Subcutaneous abdominal adipose tissue (tissue), 5 donors: ENCODE data around the gene TMEM161A.

Experiments
- H3K27ac ChIP-seq: one replicate; pipeline ENCODE4 v1.7.0; 2013; ENCODE audit warnings: low read depth, mild to moderate bottlenecking, inconsistent platforms, low read length, moderate library complexity
- H3K27me3 ChIP-seq, 5 donors: one replicate each; pipeline ENCODE4 v1.7.0; 2013; ENCODE audit warnings: low read length in 5 of 5, inconsistent platforms in 1 of 5; ENCODE audit not compliant: control insufficient read depth in 5 of 5, insufficient read depth in 4 of 5
- H3K36me3 ChIP-seq, 5 donors: one replicate each; pipeline ENCODE4 v1.7.0; 2013; ENCODE audit warnings: low read length in 5 of 5; ENCODE audit not compliant: control insufficient read depth in 5 of 5, insufficient read depth in 5 of 5
- H3K4me1 ChIP-seq, 5 donors: one replicate each; pipeline ENCODE4 v1.7.0; 2013; ENCODE audit warnings: low read length in 5 of 5, mild to moderate bottlenecking in 3 of 5, moderate library complexity in 1 of 5; ENCODE audit not compliant: control insufficient read depth in 5 of 5, insufficient read depth in 5 of 5
- H3K4me3 ChIP-seq, 5 donors: one replicate each; pipeline ENCODE4 v1.7.0; 2013; ENCODE audit warnings: low read length in 5 of 5, low read depth in 1 of 5
- H3K9ac ChIP-seq, 5 donors: one replicate each; pipeline ENCODE4 v1.7.0; 2013; ENCODE audit warnings: low read length in 5 of 5, mild to moderate bottlenecking in 4 of 5, moderate library complexity in 3 of 5
- H3K9me3 ChIP-seq, 5 donors: one replicate each; pipeline ENCODE4 v1.7.0; 2013; ENCODE audit warnings: low read length in 5 of 5; ENCODE audit not compliant: control insufficient read depth in 5 of 5
- donor health status: healthy.
- donor health status: healthy.
- donor health status: healthy.
- donor health status: healthy.
- donor health status: healthy.

TMEM161A gene

GRCh38 chr19:19101540-19101939 lies 36.7 kb downstream of the TMEM161A start:
- Histone ChIP-seq H3K4me3 (no peak overlapping the region), H3K36me3 (peaks cover 0 to 33% (median 25%) of the 10 kb centered on the region in 5 donors), H3K27ac (no peak overlapping the region), H3K4me1 (peaks cover 0 to 24% (median 19%) of the 10 kb centered on the region in 5 donors), H3K9ac (no peak overlapping the region), H3K9me3 (no peaks in the 10 kb centered on the region), H3K27me3 (no peaks in the 10 kb centered on the region)

- Histone ChIP-seq H3K4me1 (peaks cover 0 to 13% (median 12%) of the 10 kb centered on the region in 5 donors), H3K36me3 (peaks cover 0 to 38% (median 25%) of the 10 kb centered on the region in 5 donors), H3K9ac (no peak overlapping the region), H3K27me3 (no peaks in the 10 kb centered on the region), H3K9me3 (no peaks in the 10 kb centered on the region), H3K27ac (peak overlapping the region; percentile 16), H3K4me3 (no peak overlapping the region)
Observed at GRCh38 chr19:19098703-19099632, 39.3 kb downstream of the TMEM161A start.

GRCh38 chr19:19098084-19098702 lies 40.1 kb downstream of the TMEM161A start:
- H3K9ac ChIP-seq: no peak overlapping the region

GRCh38 chr19:19096641-19097627 lies 41.3 kb downstream of the TMEM161A start:
- H3K27ac ChIP-seq: no peak overlapping the region
- H3K9me3 ChIP-seq: no peaks in the 10 kb centered on the region
- peaks cover 0 to 39% (median 25%) of the 10 kb centered on the region in 5 donors for H3K36me3 ChIP-seq
- H3K9ac ChIP-seq: no peak overlapping the region
- H3K27me3 ChIP-seq: no peaks in the 10 kb centered on the region
- H3K4me3 ChIP-seq: no peak overlapping the region
- H3K4me1 ChIP-seq: peaks cover 0 to 13% (median 12%) of the 10 kb centered on the region in 5 donors

More at GRCh38 chr19:19098084-19098702, 40.1 kb downstream of the TMEM161A start:
- H3K4me1 ChIP-seq: peaks cover 0 to 13% (median 12%) of the 10 kb centered on the region in 5 donors
- peaks cover 0 to 38% (median 25%) of the 10 kb centered on the region in 5 donors for H3K36me3 ChIP-seq
- H3K9me3 ChIP-seq: no peaks in the 10 kb centered on the region
- H3K4me3 ChIP-seq: no peak overlapping the region
- H3K27me3 ChIP-seq: no peaks in the 10 kb centered on the region
- H3K27ac ChIP-seq: no peak overlapping the region

GRCh38 chr19:19095691-19096090 lies 42.6 kb downstream of the TMEM161A start:
- no peak overlapping the region for H3K4me3 ChIP-seq
- no peaks in the 10 kb centered on the region for H3K9me3 ChIP-seq
- H3K9ac ChIP-seq: no peak overlapping the region
- no peaks in the 10 kb centered on the region for H3K27me3 ChIP-seq
- H3K36me3 ChIP-seq: peaks cover 0 to 32% (median 16%) of the 10 kb centered on the region in 5 donors
- peaks cover 0 to 13% (median 12%) of the 10 kb centered on the region in 5 donors for H3K4me1 ChIP-seq
- no peak overlapping the region for H3K27ac ChIP-seq

GRCh38 chr19:19094513-19094912 lies 43.8 kb downstream of the TMEM161A start:
- no peak overlapping the region for H3K27ac ChIP-seq
- no peaks in the 10 kb centered on the region for H3K27me3 ChIP-seq

GRCh38 chr19:19087676-19088075 lies 50.6 kb downstream of the TMEM161A start:
- Histone ChIP-seq H3K9ac (no peak overlapping the region), H3K27ac (no peak overlapping the region), H3K4me1 (no peaks in the 10 kb centered on the region), H3K36me3 (peaks cover 0 to 13% (median 5%) of the 10 kb centered on the region in 5 donors), H3K9me3 (no peaks in the 10 kb centered on the region), H3K4me3 (no peak overlapping the region), H3K27me3 (no peaks in the 10 kb centered on the region)

More at GRCh38 chr19:19094513-19094912, 43.8 kb downstream of the TMEM161A start:
- H3K9me3 ChIP-seq: no peaks in the 10 kb centered on the region
- H3K9ac ChIP-seq: no peak overlapping the region
- no peak overlapping the region for H3K4me3 ChIP-seq
- peaks cover 0 to 11% (median 10%) of the 10 kb centered on the region in 5 donors for H3K4me1 ChIP-seq
- peaks cover 0 to 28% (median 16%) of the 10 kb centered on the region in 5 donors for H3K36me3 ChIP-seq

GRCh38 chr19:19083413-19084178 lies 54.7 kb downstream of the TMEM161A start:
- Histone ChIP-seq H3K27ac (no peak overlapping the region), H3K9me3 (no peaks in the 10 kb centered on the region)

GRCh38 chr19:19081642-19082151 lies 56.6 kb downstream of the TMEM161A start:
- Histone ChIP-seq H3K27ac (no peak overlapping the region), H3K9ac (no peak overlapping the region), H3K27me3 (no peaks in the 10 kb centered on the region), H3K9me3 (no peaks in the 10 kb centered on the region), H3K4me3 (no peak overlapping the region), H3K4me1 (peaks cover 2 to 10% (median 8%) of the 10 kb centered on the region in 5 donors), H3K36me3 (peaks cover 0 to 8% (median 5%) of the 10 kb centered on the region in 5 donors)

More at GRCh38 chr19:19083413-19084178, 54.7 kb downstream of the TMEM161A start:
- Histone ChIP-seq H3K4me1 (peaks cover 2 to 10% (median 8%) of the 10 kb centered on the region in 5 donors), H3K4me3 (no peak overlapping the region), H3K27me3 (no peaks in the 10 kb centered on the region), H3K9ac (no peak overlapping the region), H3K36me3 (peaks cover 0 to 8% (median 4%) of the 10 kb centered on the region in 5 donors)
